HEK293 (cell line): ENCODE measurements around the gene TSEN54.

Source experiments
- CTCF ChIA-PET: fragments of 350-600 bp; formaldehyde crosslinking; extraction: SDS; loops from one replicate; lab custom pipeline; 2021; ENCODE audit warnings: antibody characterized with exemption; lab: Yijun Ruan, JAX
- POLR2A ChIA-PET: fragments of 300-600 bp; formaldehyde crosslinking; extraction: SDS; loops from one replicate; lab custom pipeline; 2020; ENCODE audit warnings: antibody characterized with exemption, inconsistent platforms; lab: Yijun Ruan, JAX
- H3K27ac ChIP-seq: fragments of 200-500 bp; sonication (Bioruptor generic); 2 replicates; pipeline ENCODE4 v1.5.1; 2014; ENCODE audit warnings: low read depth, low read length, control low read depth, inconsistent platforms; ENCODE audit errors: extremely low read depth
- H3K36me3 ChIP-seq, 2 experiments: fragments of 200-500 bp in 1 of 2; sonication (Bioruptor generic) in 1 of 2; 1 replicate in 1 of 2; 2 replicates in 1 of 2; pipeline ENCODE4 v1.5.1; 2014 to 2017; ENCODE audit warnings: inconsistent platforms in 2 of 2, low read length in 2 of 2; ENCODE audit not compliant: control insufficient read depth in 2 of 2, insufficient read depth in 1 of 2
- H3K4me1 ChIP-seq: fragments of 200-500 bp; sonication (Bioruptor generic); 2 replicates; pipeline ENCODE4 v1.5.1; 2014; ENCODE audit warnings: mild to moderate bottlenecking, low read length, inconsistent platforms; ENCODE audit not compliant: control insufficient read depth, insufficient read depth
- H3K4me3 ChIP-seq: 2 replicates; pipeline ENCODE4 v1.5.1; 2011; ENCODE audit warnings: low read depth, mild to moderate bottlenecking, control low read depth, low read length, moderate library complexity
- H3K9me3 ChIP-seq: fragments of 200-500 bp; sonication (Bioruptor generic); 2 replicates; pipeline ENCODE4 v1.5.1; 2014; ENCODE audit warnings: low read depth, low read length, inconsistent platforms; ENCODE audit not compliant: control insufficient read depth, insufficient read depth
- BCL6B ChIP-seq: fragments of 450-650 bp; formaldehyde crosslinking; IDR thresholded peaks from 2 replicates; pipeline ENCODE4 v1.5.1; 2017; ENCODE audit warnings: missing biosample characterization, missing genetic modification characterization
- FEZF1 ChIP-seq: fragments of 450-650 bp; formaldehyde crosslinking; IDR thresholded peaks from 2 replicates; pipeline ENCODE4 v1.5.1; 2016; ENCODE audit warnings: missing biosample characterization, missing genetic modification characterization
- HOXC10 ChIP-seq: sonication (generic); formaldehyde crosslinking; IDR thresholded peaks from 2 replicates; pipeline ENCODE4 v1.8.1; 2023; ENCODE audit warnings: mild to moderate bottlenecking, missing genetic modification reagents
- KLF10 ChIP-seq: fragments of 450-650 bp; IDR thresholded peaks from 2 replicates; pipeline ENCODE4 v1.5.1; 2018; ENCODE audit warnings: missing biosample characterization, mild to moderate bottlenecking, missing genetic modification characterization
- KLF9 ChIP-seq: fragments of 450-650 bp; formaldehyde crosslinking; IDR thresholded peaks from 2 replicates; pipeline ENCODE4 v1.5.1; 2016; ENCODE audit warnings: missing biosample characterization, missing genetic modification characterization, low read depth
- PATZ1 ChIP-seq: fragments of 450-650 bp; formaldehyde crosslinking; IDR thresholded peaks from 2 replicates; pipeline ENCODE4 v1.5.1; 2016; ENCODE audit warnings: missing biosample characterization, missing genetic modification characterization
- PRDM1 ChIP-seq: fragments of 450-650 bp; formaldehyde crosslinking; IDR thresholded peaks from 2 replicates; pipeline ENCODE4; 2016; ENCODE audit warnings: missing biosample characterization, missing genetic modification characterization
- SALL2 ChIP-seq: fragments of 450-650 bp; formaldehyde crosslinking; IDR thresholded peaks from 2 replicates; pipeline ENCODE4 v1.5.0; 2017; ENCODE audit warnings: missing biosample characterization, mild to moderate bottlenecking, missing genetic modification characterization, borderline replicate concordance
- SCRT2 ChIP-seq: fragments of 450-650 bp; formaldehyde crosslinking; IDR thresholded peaks from 2 replicates; pipeline ENCODE4 v1.5.1; 2016; ENCODE audit warnings: missing biosample characterization, missing genetic modification characterization
- ZFP3 ChIP-seq: fragments of 450-650 bp; formaldehyde crosslinking; IDR thresholded peaks from 2 replicates; pipeline ENCODE4 v1.5.1; 2016; ENCODE audit warnings: low read depth, missing biosample characterization, missing genetic modification characterization
- ZIC2 ChIP-seq: fragments of 450-650 bp; formaldehyde crosslinking; IDR thresholded peaks from 2 replicates; pipeline ENCODE4 v1.5.1; 2016; ENCODE audit warnings: missing biosample characterization, missing genetic modification characterization
- ZNF112 ChIP-seq: fragments of 450-650 bp; formaldehyde crosslinking; IDR thresholded peaks from 2 replicates; pipeline ENCODE4 v1.5.0; 2017; ENCODE audit warnings: missing biosample characterization, missing genetic modification characterization
- ZNF132 ChIP-seq: fragments of 450-650 bp; formaldehyde crosslinking; IDR thresholded peaks from 2 replicates; pipeline ENCODE4 v1.5.1; 2017; ENCODE audit warnings: missing biosample characterization, missing genetic modification characterization, borderline replicate concordance
- ZNF169 ChIP-seq: fragments of 450-650 bp; formaldehyde crosslinking; IDR thresholded peaks from 2 replicates; pipeline ENCODE4 v1.5.1; 2016; ENCODE audit warnings: missing biosample characterization, missing genetic modification characterization
- ZNF175 ChIP-seq: fragments of 450-650 bp; formaldehyde crosslinking; IDR thresholded peaks from 2 replicates; pipeline ENCODE4 v1.5.1; 2016; ENCODE audit warnings: missing biosample characterization, missing genetic modification characterization
- ZNF223 ChIP-seq: fragments of 450-650 bp; formaldehyde crosslinking; IDR thresholded peaks from 2 replicates; pipeline ENCODE4 v1.5.1; 2016; ENCODE audit warnings: missing biosample characterization, missing genetic modification characterization
- ZNF510 ChIP-seq: fragments of 450-650 bp; formaldehyde crosslinking; IDR thresholded peaks from 2 replicates; pipeline ENCODE4 v1.5.1; 2018; ENCODE audit warnings: mild to moderate bottlenecking, missing genetic modification characterization, missing biosample characterization; ENCODE audit not compliant: insufficient replicate concordance
- ZNF585B ChIP-seq: fragments of 450-650 bp; formaldehyde crosslinking; IDR thresholded peaks from 2 replicates; pipeline ENCODE4 v1.5.1; 2016; ENCODE audit warnings: missing biosample characterization, missing genetic modification characterization
- ZNF670 ChIP-seq: fragments of 450-650 bp; formaldehyde crosslinking; IDR thresholded peaks from 2 replicates; pipeline ENCODE4 v1.5.1; 2016; ENCODE audit warnings: missing biosample characterization, missing genetic modification characterization, low read depth
- ZNF776 ChIP-seq: fragments of 450-650 bp; formaldehyde crosslinking; IDR thresholded peaks from 2 replicates; pipeline ENCODE4 v1.5.0; 2017; ENCODE audit warnings: missing biosample characterization, missing genetic modification characterization, borderline replicate concordance
- ZNF777 ChIP-seq: fragments of 450-650 bp; formaldehyde crosslinking; IDR thresholded peaks from 2 replicates; pipeline ENCODE4 v1.5.1; 2017; ENCODE audit warnings: missing biosample characterization, missing genetic modification characterization, borderline replicate concordance

TSEN54 gene

GRCh38 chr17:75468779-75469373, 47.5 kb upstream of the TSEN54 start:
- Histone ChIP-seq H3K27ac (no peak overlapping the region), H3K4me3 (no peak overlapping the region), H3K36me3 (peaks cover 4 to 25% of the 10 kb centered on the region in 2 experiments; a peak in 2 of 3 replicates), H3K9me3 (no peaks in the 10 kb centered on the region), H3K4me1 (no peaks in the 10 kb centered on the region)
- ChIA-PET CTCF (interaction anchor here (1.5 kb wide), 1 partner anchor 35 kb away, joined by 4 read pairs; no protein-coding TSS in a partner anchor), POLR2A (no interaction called here)
- TF ChIP-seq ZNF132 (tag by site-specific recombination): no peak
- no peak for TF ChIP-seq ZFP3
- no peak for TF ChIP-seq ZNF670
- TF ChIP-seq ZNF169 (tag by site-specific recombination): no peak
- TF ChIP-seq SCRT2: peak; percentile 32; the same call in 1 of the 2 replicates
- TF ChIP-seq HOXC10: no peak

- peaks cover 4 to 40% of the 10 kb centered on the region in 2 experiments; a peak in 2 of 3 replicates for H3K36me3 ChIP-seq
- H3K27ac ChIP-seq: no peak overlapping the region
- TF ChIP-seq ZNF175 (tag by site-specific recombination) (no peak), ZIC2 (tag by site-specific recombination) (no peak), HOXC10 (no peak), PRDM1 (0 out of 2 replicates have a peak, but pooled peaks have one; percentile 31), KLF10 (tag by site-specific recombination) (no peak)
- no peak overlapping the region for H3K4me3 ChIP-seq
- ChIA-PET CTCF (no interaction called here), POLR2A (no interaction called here)
- no peaks in the 10 kb centered on the region for H3K9me3 ChIP-seq
- H3K4me1 ChIP-seq: no peaks in the 10 kb centered on the region
Measured at GRCh38 chr17:75471207-75471606, 45.1 kb upstream of the TSEN54 start.

GRCh38 chr17:75472119-75472518, 44.2 kb upstream of the TSEN54 start:
- H3K9me3 ChIP-seq: no peaks in the 10 kb centered on the region
- TF ChIP-seq ZIC2 (tag by site-specific recombination) (peak; percentile 66), SALL2 (tag by site-specific recombination) (no peak), ZNF112 (no peak), ZNF776 (tag by site-specific recombination) (no peak), ZNF510 (no peak), ZNF175 (tag by site-specific recombination) (no peak), ZNF777 (tag by site-specific recombination) (no peak)
- TF ChIP-seq, all 188 proteins: peak for 1
- Histone ChIP-seq H3K4me3 (no peak overlapping the region), H3K4me1 (no peaks in the 10 kb centered on the region), H3K27ac (no peak overlapping the region), H3K36me3 (peaks cover 0 to 45% of the 10 kb centered on the region in 2 experiments; a peak in 2 of 3 replicates)
- CTCF ChIA-PET: interaction anchor here (0.6 to 1.2 kb wide), 2 partner anchors 53 to 154 kb away, joined by 3 read pairs; partner anchors contain the start of gene LLGL2
- POLR2A ChIA-PET: no interaction called here

- peaks cover 0 to 47% of the 10 kb centered on the region in 2 experiments; a peak in 2 of 3 replicates for H3K36me3 ChIP-seq
- H3K4me3 ChIP-seq: no peak overlapping the region
- H3K27ac ChIP-seq: no peak overlapping the region
- no peak for TF ChIP-seq KLF9 (tag by site-specific recombination)
- no peak for TF ChIP-seq BCL6B (tag by site-specific recombination)
- no peak for TF ChIP-seq PATZ1 (tag by site-specific recombination)
- no peak for TF ChIP-seq ZNF223 (tag by site-specific recombination)
- TF ChIP-seq KLF10 (tag by site-specific recombination): no peak
- TF ChIP-seq FEZF1 (tag by site-specific recombination): no peak
- TF ChIP-seq ZNF585B (tag by site-specific recombination): no peak
- no peaks in the 10 kb centered on the region for H3K4me1 ChIP-seq
- ChIA-PET CTCF (interaction anchor here (0.8 to 1.2 kb wide), 2 partner anchors 153 to 161 kb away, joined by 3 read pairs; no protein-coding TSS in a partner anchor), POLR2A (interaction anchor here (0.6 to 2.1 kb wide), 2 partner anchors 17 to 366 kb away, joined by 3 to 5 read pairs; partner anchors contain the start of gene TMEM94)
- no peaks in the 10 kb centered on the region for H3K9me3 ChIP-seq
Measured at GRCh38 chr17:75473246-75473645, 43.1 kb upstream of the TSEN54 start.
